GM23338 (cell line): Measurements from ENCODE around the gene STYK1. TPM values are rescaled to one million over a fixed set of nuclear protein-coding genes. Genes with fewer than 3 reads are reported as not detected.

ENCODE experiments used
- CTCF ChIP-seq, 2 experiments: fragments of 200-600 bp in 1 of 2; sonication (generic) in 1 of 2; conservative IDR thresholded peaks; 2 replicates each; pipeline versions ENCODE4 v1.5.1 to v1.6.1; 2016 to 2017; ENCODE audit warnings: antibody characterized with exemption in 2 of 2, low read depth in 2 of 2, mild to moderate bottlenecking in 2 of 2, moderate library complexity in 1 of 2
- EZH2 ChIP-seq: fragments of 200-600 bp; sonication (generic); IDR thresholded peaks from one replicate; pipeline ENCODE4 v1.8.0; 2017; ENCODE audit warnings: antibody characterized with exemption, mild to moderate bottlenecking, low read depth; ENCODE audit not compliant: unreplicated experiment
- EZH2phosphoT487 ChIP-seq: fragments of 200-600 bp; sonication (generic); IDR thresholded peaks from one replicate; pipeline ENCODE4 v1.8.1; 2018; ENCODE audit warnings: antibody characterized with exemption; ENCODE audit not compliant: unreplicated experiment
- POLR2AphosphoS5 ChIP-seq: IDR thresholded peaks from 2 replicates; pipeline ENCODE4 v1.6.1; 2016; ENCODE audit warnings: antibody characterized with exemption, low read depth
- STAT1 ChIP-seq: IDR thresholded peaks from one replicate; pipeline ENCODE4 v1.6.1; 2016; ENCODE audit warnings: antibody characterized with exemption; ENCODE audit not compliant: unreplicated experiment
- ZNF114 ChIP-seq: fragments of 250-450 bp; sonication (Bioruptor Pico); IDR thresholded peaks from 2 replicates; pipeline ENCODE4 v1.5.0; 2020; ENCODE audit warnings: mild to moderate bottlenecking, moderate library complexity
- ZNF331 ChIP-seq: fragments of 250-450 bp; sonication (Bioruptor Pico); IDR thresholded peaks from 2 replicates; pipeline ENCODE4 v1.5.0; 2020; ENCODE audit warnings: low read depth, mild to moderate bottlenecking, moderate library complexity
- polyA plus RNA-seq: library from polyadenylated mRNA; unstranded; fragments of >200 nt; fragmentation: Nextera tagmentation; extraction: Ambion mirVana; gene quantifications from 2 replicates; pipeline ENCODE4 v1.2.1, GENCODE V29; 2016
- total RNA-seq: library from RNA; depleted of rRNA; stranded (reverse); fragments of >200 nt; shearing (Covaris generic); gene quantifications from 2 replicates; pipeline ENCODE4 v1.2.3, GENCODE V29; 2014; rRNA removed
- TF ChIP-seq, protein P1 (sequence below): fragments of 250-450 bp; sonication (Bioruptor Pico); IDR thresholded peaks from 2 replicates; pipeline ENCODE4 v1.5.0; 2020; ENCODE audit warnings: mild to moderate bottlenecking, moderate library complexity

STYK1 gene
- total and polyA plus RNA-seq, 2 experiments from 2014 or later, result 1.2 to 1.8 TPM

- TF ChIP-seq, protein P1, sequence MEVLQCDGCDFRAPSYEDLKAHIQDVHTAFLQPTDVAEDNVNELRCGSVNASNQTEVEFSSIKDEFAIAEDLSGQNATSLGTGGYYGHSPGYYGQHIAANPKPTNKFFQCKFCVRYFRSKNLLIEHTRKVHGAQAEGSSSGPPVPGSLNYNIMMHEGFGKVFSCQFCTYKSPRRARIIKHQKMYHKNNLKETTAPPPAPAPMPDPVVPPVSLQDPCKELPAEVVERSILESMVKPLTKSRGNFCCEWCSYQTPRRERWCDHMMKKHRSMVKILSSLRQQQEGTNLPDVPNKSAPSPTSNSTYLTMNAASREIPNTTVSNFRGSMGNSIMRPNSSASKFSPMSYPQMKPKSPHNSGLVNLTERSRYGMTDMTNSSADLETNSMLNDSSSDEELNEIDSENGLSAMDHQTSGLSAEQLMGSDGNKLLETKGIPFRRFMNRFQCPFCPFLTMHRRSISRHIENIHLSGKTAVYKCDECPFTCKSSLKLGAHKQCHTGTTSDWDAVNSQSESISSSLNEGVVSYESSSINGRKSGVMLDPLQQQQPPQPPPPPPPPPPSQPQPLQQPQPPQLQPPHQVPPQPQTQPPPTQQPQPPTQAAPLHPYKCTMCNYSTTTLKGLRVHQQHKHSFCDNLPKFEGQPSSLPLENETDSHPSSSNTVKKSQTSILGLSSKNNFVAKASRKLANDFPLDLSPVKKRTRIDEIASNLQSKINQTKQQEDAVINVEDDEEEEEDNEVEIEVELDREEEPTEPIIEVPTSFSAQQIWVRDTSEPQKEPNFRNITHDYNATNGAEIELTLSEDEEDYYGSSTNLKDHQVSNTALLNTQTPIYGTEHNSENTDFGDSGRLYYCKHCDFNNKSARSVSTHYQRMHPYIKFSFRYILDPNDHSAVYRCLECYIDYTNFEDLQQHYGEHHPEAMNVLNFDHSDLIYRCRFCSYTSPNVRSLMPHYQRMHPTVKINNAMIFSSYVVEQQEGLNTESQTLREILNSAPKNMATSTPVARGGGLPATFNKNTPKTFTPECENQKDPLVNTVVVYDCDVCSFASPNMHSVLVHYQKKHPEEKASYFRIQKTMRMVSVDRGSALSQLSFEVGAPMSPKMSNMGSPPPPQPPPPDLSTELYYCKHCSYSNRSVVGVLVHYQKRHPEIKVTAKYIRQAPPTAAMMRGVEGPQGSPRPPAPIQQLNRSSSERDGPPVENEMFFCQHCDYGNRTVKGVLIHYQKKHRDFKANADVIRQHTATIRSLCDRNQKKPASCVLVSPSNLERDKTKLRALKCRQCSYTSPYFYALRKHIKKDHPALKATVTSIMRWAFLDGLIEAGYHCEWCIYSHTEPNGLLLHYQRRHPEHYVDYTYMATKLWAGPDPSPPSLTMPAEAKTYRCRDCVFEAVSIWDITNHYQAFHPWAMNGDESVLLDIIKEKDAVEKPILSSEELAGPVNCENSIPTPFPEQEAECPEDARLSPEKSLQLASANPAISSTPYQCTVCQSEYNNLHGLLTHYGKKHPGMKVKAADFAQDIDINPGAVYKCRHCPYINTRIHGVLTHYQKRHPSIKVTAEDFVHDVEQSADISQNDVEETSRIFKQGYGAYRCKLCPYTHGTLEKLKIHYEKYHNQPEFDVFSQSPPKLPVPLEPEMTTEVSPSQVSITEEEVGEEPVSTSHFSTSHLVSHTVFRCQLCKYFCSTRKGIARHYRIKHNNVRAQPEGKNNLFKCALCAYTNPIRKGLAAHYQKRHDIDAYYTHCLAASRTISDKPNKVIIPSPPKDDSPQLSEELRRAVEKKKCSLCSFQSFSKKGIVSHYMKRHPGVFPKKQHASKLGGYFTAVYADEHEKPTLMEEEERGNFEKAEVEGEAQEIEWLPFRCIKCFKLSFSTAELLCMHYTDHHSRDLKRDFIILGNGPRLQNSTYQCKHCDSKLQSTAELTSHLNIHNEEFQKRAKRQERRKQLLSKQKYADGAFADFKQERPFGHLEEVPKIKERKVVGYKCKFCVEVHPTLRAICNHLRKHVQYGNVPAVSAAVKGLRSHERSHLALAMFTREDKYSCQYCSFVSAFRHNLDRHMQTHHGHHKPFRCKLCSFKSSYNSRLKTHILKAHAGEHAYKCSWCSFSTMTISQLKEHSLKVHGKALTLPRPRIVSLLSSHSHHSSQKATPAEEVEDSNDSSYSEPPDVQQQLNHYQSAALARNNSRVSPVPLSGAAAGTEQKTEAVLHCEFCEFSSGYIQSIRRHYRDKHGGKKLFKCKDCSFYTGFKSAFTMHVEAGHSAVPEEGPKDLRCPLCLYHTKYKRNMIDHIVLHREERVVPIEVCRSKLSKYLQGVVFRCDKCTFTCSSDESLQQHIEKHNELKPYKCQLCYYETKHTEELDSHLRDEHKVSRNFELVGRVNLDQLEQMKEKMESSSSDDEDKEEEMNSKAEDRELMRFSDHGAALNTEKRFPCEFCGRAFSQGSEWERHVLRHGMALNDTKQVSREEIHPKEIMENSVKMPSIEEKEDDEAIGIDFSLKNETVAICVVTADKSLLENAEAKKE (CRISPR knock-in tag), result no peak
- TF ChIP-seq EZH2 (no peak), ZNF114 (no peak), EZH2phosphoT487 (no peak), CTCF (conservative IDR thresholded peaks at IDR 0.05; ENCODE audit: low read depth in 2 of 2) (no peak), POLR2AphosphoS5 (no peak), ZNF331 (CRISPR knock-in tag) (no peak), STAT1 (no peak)
These were observed 102.7 kb downstream of the STYK1 start (continued) for GRCh38 chr12:10571141-10571540.

Other genes with a start within 250 kb of the STYK1 start
- not detected in 2 replicates for gene KLRC2, start 238.0 kb downstream of the STYK1 start, total RNA-seq
- gene KLRC2, start 238.0 kb downstream of the STYK1 start, polyA plus RNA-seq, result not detected in 2 replicates
- not detected in 2 replicates for gene KLRC1, start 220.7 kb downstream of the STYK1 start, total RNA-seq
- gene KLRC1, start 220.7 kb downstream of the STYK1 start, polyA plus RNA-seq, result not detected in 2 replicates
- 10.8 and 16.3 TPM in 2 replicates for gene EIF2S3B, start 168.2 kb downstream of the STYK1 start, total RNA-seq
- gene EIF2S3B, start 168.2 kb downstream of the STYK1 start, polyA plus RNA-seq, result 0.24 and 0.56 TPM in 2 replicates
- 25.1 and 38.5 TPM in 2 replicates for gene MAGOHB, start 60.4 kb downstream of the STYK1 start, total RNA-seq
- 170 and 175 TPM in 2 replicates for gene MAGOHB, start 60.4 kb downstream of the STYK1 start, polyA plus RNA-seq
- 179 and 182 TPM in 2 replicates for gene YBX3, start 49.3 kb upstream of the STYK1 start, total RNA-seq
- gene YBX3, start 49.3 kb upstream of the STYK1 start, polyA plus RNA-seq, result 450 and 500 TPM in 2 replicates
- not detected in 2 replicates for gene TAS2R7, start 128.6 kb upstream of the STYK1 start, total RNA-seq
- not detected in 2 replicates for gene TAS2R7, start 128.6 kb upstream of the STYK1 start, polyA plus RNA-seq
- gene TAS2R8, start 133.2 kb upstream of the STYK1 start, total RNA-seq, result not detected in 2 replicates
- not detected in 2 replicates for gene TAS2R8, start 133.2 kb upstream of the STYK1 start, polyA plus RNA-seq
- 0.19 TPM in 1 of 2 replicates, not detected in the other for gene TAS2R9, start 136.1 kb upstream of the STYK1 start, total RNA-seq
- not detected in 2 replicates for gene TAS2R9, start 136.1 kb upstream of the STYK1 start, polyA plus RNA-seq
- 1.1 and 3.6 TPM in 2 replicates for gene TAS2R10, start 152.3 kb upstream of the STYK1 start, total RNA-seq
- 0.57 and 0.66 TPM in 2 replicates for gene TAS2R10, start 152.3 kb upstream of the STYK1 start, polyA plus RNA-seq
- 2.1 TPM in 2 replicates for gene PRR4, start 175.4 kb upstream of the STYK1 start, total RNA-seq
- gene PRR4, start 175.4 kb upstream of the STYK1 start, polyA plus RNA-seq, result 4.1 and 7.9 TPM in 2 replicates
- gene PRH1, start 210.2 kb upstream of the STYK1 start, total RNA-seq, result 8.3 and 19.0 TPM in 2 replicates
- gene PRH1, start 210.2 kb upstream of the STYK1 start, polyA plus RNA-seq, result 34.2 and 42.9 TPM in 2 replicates
- 3.6 and 6.1 TPM in 2 replicates for gene TAS2R13, start 235.5 kb upstream of the STYK1 start, total RNA-seq
- gene TAS2R13, start 235.5 kb upstream of the STYK1 start, polyA plus RNA-seq, result not detected in 2 replicates